ENCODE measurements around the gene ESCO1. TPM values are rescaled to one million over a fixed set of nuclear protein-coding genes. Genes with fewer than 3 reads are reported as not detected.
A peak's percentile ranks its signal among the peaks of the same experiment; 100 is the strongest.

Gene ESCO1
- total and polyA plus RNA-seq, 2 of the 13 experiments (the other 11 are each of a cell fraction or from before 2014, with no cell fraction given) = 6.3 to 19.4 TPM

GRCh38 chr18:21550510-21550970 is 50.0 kb downstream of the ESCO1 start (continued):
- no peak for TF ChIP-seq GMEB2 (CRISPR knock-in tag; IDR thresholded peaks at IDR 0.05; ENCODE audit: low read depth)
- no peak for TF ChIP-seq SSRP1 (CRISPR knock-in tag; IDR thresholded peaks at IDR 0.05)
- no peak for TF ChIP-seq ZFP90 (CRISPR knock-in tag; IDR thresholded peaks at IDR 0.05; ENCODE audit: borderline replicate concordance)
- no peak for TF ChIP-seq TAF15 (IDR thresholded peaks at IDR 0.05; ENCODE audit: low read depth, low read length, poor library complexity, severe bottlenecking)
- TF ChIP-seq GFI1 (CRISPR knock-in tag; IDR thresholded peaks at IDR 0.05; ENCODE audit: borderline replicate concordance) = peak; percentile 79
- TF ChIP-seq ZNF605 (CRISPR knock-in tag; IDR thresholded peaks at IDR 0.05) = no peak
- no peak for TF ChIP-seq NAIF1 (CRISPR knock-in tag; IDR thresholded peaks at IDR 0.05; ENCODE audit: borderline replicate concordance)
- no peak for TF ChIP-seq GLI4 (CRISPR knock-in tag; IDR thresholded peaks at IDR 0.05; ENCODE audit: borderline replicate concordance)
- peak; percentile 20; the same call in 1 of the 2 replicates for TF ChIP-seq SMARCC2 (IDR thresholded peaks at IDR 0.05)
- no peak for TF ChIP-seq TEF (CRISPR knock-in tag; IDR thresholded peaks at IDR 0.05)
- no peak; the same call in 1 of the 2 replicates for TF ChIP-seq RAD21 (CRISPR knock-in tag; IDR thresholded peaks at IDR 0.05)
- TF ChIP-seq ERF (CRISPR knock-in tag; IDR thresholded peaks at IDR 0.05) = peak; percentile 69; the same call in 1 of the 2 replicates
- TF ChIP-seq ELF4 (CRISPR knock-in tag; IDR thresholded peaks at IDR 0.05; ENCODE audit: borderline replicate concordance) = no peak
- TF ChIP-seq CSRNP1 (CRISPR knock-in tag; IDR thresholded peaks at IDR 0.05) = no peak
- TF ChIP-seq ZNF224 (CRISPR knock-in tag; IDR thresholded peaks at IDR 0.05) = 0 out of 2 replicates have a peak, but pooled peaks have one; percentile 52
- TF ChIP-seq RNF219 (CRISPR knock-in tag; IDR thresholded peaks at IDR 0.05) = no peak
- TF ChIP-seq ELF1 (CRISPR knock-in tag; IDR thresholded peaks at IDR 0.05) = no peak
- TF ChIP-seq ZNF383 (CRISPR knock-in tag; IDR thresholded peaks at IDR 0.05; ENCODE audit: borderline replicate concordance) = no peak
- 0 out of 2 replicates have a peak, but pooled peaks have one; percentile 68 for TF ChIP-seq ZFP1 (CRISPR knock-in tag; IDR thresholded peaks at IDR 0.05)
- peak; percentile 77; the same call in 1 of the 2 replicates for TF ChIP-seq ZNF460 (CRISPR knock-in tag; IDR thresholded peaks at IDR 0.05; ENCODE audit: borderline replicate concordance)
- no peak for TF ChIP-seq ZNF256 (CRISPR knock-in tag; conservative IDR thresholded peaks at IDR 0.05)
- TF ChIP-seq RXRA (CRISPR knock-in tag; IDR thresholded peaks at IDR 0.05) = peak; percentile 68; the same call in 1 of the 2 replicates
- no peak for TF ChIP-seq ZNF225 (CRISPR knock-in tag; IDR thresholded peaks at IDR 0.05)
- TF ChIP-seq ZNF124 (CRISPR knock-in tag; IDR thresholded peaks at IDR 0.05) = no peak
- TF ChIP-seq CHD2 (IDR thresholded peaks at IDR 0.05; ENCODE audit: low read depth, low read length) = no peak
- TF ChIP-seq CENPT (CRISPR knock-in tag; IDR thresholded peaks at IDR 0.05; ENCODE audit: low read depth) = no peak
- no peak for TF ChIP-seq ZNF263 (CRISPR knock-in tag; IDR thresholded peaks at IDR 0.05)
